Hepatocyte (in vitro differentiated cells): Measurements from ENCODE around the gene CD7. TPM values are rescaled to one million over a fixed set of nuclear protein-coding genes. Genes with fewer than 3 reads are reported as not detected.

ENCODE experiments used
- DNase-seq: peaks from one replicate; pipeline ENCODE4 v3.0.0-alpha.2; 2016; ENCODE audit warnings: low spot score
- H2AFZ ChIP-seq: fragments of 200-600 bp; sonication (generic); 2 replicates; pipeline ENCODE4 v1.6.0; 2016; ENCODE audit warnings: antibody characterized with exemption, mild to moderate bottlenecking
- H3K27ac ChIP-seq: fragments of 200-600 bp; sonication (generic); 2 replicates; pipeline ENCODE4 v1.5.1; 2016; ENCODE audit warnings: mild to moderate bottlenecking
- H3K27me3 ChIP-seq: fragments of 200-600 bp; sonication (generic); 2 replicates; pipeline ENCODE4 v1.6.1; 2016
- H3K36me3 ChIP-seq: fragments of 200-600 bp; sonication (generic); replicated peaks from 2 replicates; pipeline ENCODE4 v1.5.1; 2016; ENCODE audit warnings: low read depth; ENCODE audit not compliant: insufficient read depth
- H3K4me1 ChIP-seq: fragments of 200-600 bp; sonication (generic); 2 replicates; pipeline ENCODE4 v1.5.1; 2016; ENCODE audit warnings: mild to moderate bottlenecking, moderate library complexity; ENCODE audit not compliant: insufficient read depth
- H3K4me2 ChIP-seq: fragments of 200-600 bp; sonication (generic); 2 replicates; pipeline ENCODE4 v1.6.0; 2016
- H3K4me3 ChIP-seq: fragments of 200-600 bp; sonication (generic); 2 replicates; pipeline ENCODE4 v1.5.1; 2016; ENCODE audit warnings: mild to moderate bottlenecking
- H3K79me2 ChIP-seq: fragments of 200-600 bp; sonication (generic); 2 replicates; pipeline ENCODE4 v1.6.0; 2017; ENCODE audit warnings: mild to moderate bottlenecking
- H3K9me2 ChIP-seq: fragments of 200-600 bp; sonication (generic); replicated peaks from 2 replicates; pipeline ENCODE4 v1.6.0; 2017; ENCODE audit warnings: mild to moderate bottlenecking; ENCODE audit not compliant: insufficient read depth
- H3K9me3 ChIP-seq: fragments of 200-600 bp; sonication (generic); 2 replicates; pipeline ENCODE4 v1.5.1; 2016; ENCODE audit warnings: low read depth, mild to moderate bottlenecking
- H4K20me1 ChIP-seq: fragments of 200-600 bp; sonication (generic); 2 replicates; pipeline ENCODE4 v1.6.0; 2016; ENCODE audit warnings: mild to moderate bottlenecking; ENCODE audit not compliant: insufficient read depth, poor library complexity, severe bottlenecking
- CTCF ChIP-seq: fragments of 200-600 bp; sonication (generic); IDR thresholded peaks from 2 replicates; pipeline ENCODE4 v1.5.1; 2016; ENCODE audit warnings: antibody characterized with exemption, mild to moderate bottlenecking; ENCODE audit not compliant: poor library complexity
- EZH2 ChIP-seq: fragments of 200-600 bp; sonication (generic); IDR thresholded peaks from 2 replicates; pipeline ENCODE4 v1.6.1; 2016; ENCODE audit warnings: antibody characterized with exemption, mild to moderate bottlenecking, borderline replicate concordance
- EZH2phosphoT487 ChIP-seq: fragments of 200-600 bp; sonication (generic); IDR thresholded peaks from one replicate; pipeline ENCODE4 v1.6.1; 2018; ENCODE audit warnings: antibody characterized with exemption, mild to moderate bottlenecking, low read depth, moderate library complexity; ENCODE audit not compliant: unreplicated experiment, severe bottlenecking
- WGBS: methylation state at CpG from one replicate; pipeline ENCODE4 v1.1.6; 2016; ENCODE audit warnings: low lambda C conversion rate; ENCODE audit errors: missing lambda C conversion rate; 5-methylcytosine and 5-hydroxymethylcytosine counted together
- polyA plus RNA-seq: library from polyadenylated mRNA; unstranded; fragments of >200 nt; fragmentation: Nextera tagmentation; extraction: Ambion mirVana; gene quantifications from 2 replicates; pipeline ENCODE4 v1.2.1, GENCODE V29; 2016
- total RNA-seq: library from RNA; depleted of rRNA; stranded (reverse); fragments of >200 nt; gene quantifications from 2 replicates; pipeline ENCODE4 v1.2.3, GENCODE V29; 2014

The CD7 gene
- total and polyA plus RNA-seq, 2 experiments from 2014 or later, result 1.8 to 7.0 TPM

DNA sequence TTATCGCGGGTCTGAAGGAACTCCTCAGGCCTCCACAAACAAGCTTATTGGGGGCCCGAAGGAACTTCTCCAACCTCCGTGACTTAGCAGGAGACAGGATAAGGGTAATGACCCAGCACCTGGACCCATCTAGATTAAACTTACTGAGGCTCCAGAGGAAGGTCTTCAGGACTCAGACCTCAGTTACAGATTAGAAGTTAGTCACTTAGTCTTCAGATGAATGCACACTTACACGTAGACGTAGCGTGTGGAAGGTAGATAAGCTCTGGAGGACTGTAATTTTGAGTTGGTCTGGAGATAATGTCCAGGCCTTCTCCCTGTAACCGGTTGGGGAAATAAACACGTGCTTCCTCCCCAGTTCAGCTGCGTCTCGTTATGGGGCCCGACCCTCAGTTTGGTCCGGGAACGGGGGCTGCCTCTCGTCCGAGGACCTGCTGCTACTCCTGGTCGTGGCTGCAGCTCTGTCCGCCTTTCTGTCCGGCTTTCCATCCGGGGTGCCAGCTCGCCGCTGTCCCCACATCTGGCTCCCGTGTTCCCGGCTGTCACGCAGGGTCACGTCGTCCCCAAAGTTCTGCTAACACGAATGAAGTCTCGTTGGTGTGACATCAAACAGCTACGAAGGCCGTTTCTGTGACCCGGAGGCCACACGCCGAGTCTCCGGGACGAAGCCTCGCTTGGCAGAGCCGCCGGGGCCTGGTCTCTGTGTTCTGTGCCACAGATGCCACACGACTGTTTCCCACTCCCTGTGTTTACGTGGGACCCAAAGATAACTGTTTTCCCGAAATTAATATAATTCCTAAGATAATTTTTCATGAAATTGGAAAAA, 28.0 kb upstream of the CD7 start:
- TF ChIP-seq EZH2 (no peak), CTCF (no peak), EZH2phosphoT487 (no peak)
- no peak for DNase-seq
- Histone ChIP-seq H4K20me1 (no peaks in the 10 kb centered on the region), H3K9me2 (no peaks in the 10 kb centered on the region), H3K4me3 (no peak overlapping the region), H3K4me1 (peaks cover 34% of the 10 kb centered on the region), H2AFZ (no peak overlapping the region), H3K9me3 (no peaks in the 10 kb centered on the region), H3K27me3 (no peaks in the 10 kb centered on the region), H3K79me2 (no peaks in the 10 kb centered on the region), H3K4me2 (no peak overlapping the region), H3K27ac (peak overlapping the region; percentile 58), H3K36me3 (no peaks in the 10 kb centered on the region)
- WGBS, result 83% methylated on average over 42 of the region's 42 CpGs

DNA sequence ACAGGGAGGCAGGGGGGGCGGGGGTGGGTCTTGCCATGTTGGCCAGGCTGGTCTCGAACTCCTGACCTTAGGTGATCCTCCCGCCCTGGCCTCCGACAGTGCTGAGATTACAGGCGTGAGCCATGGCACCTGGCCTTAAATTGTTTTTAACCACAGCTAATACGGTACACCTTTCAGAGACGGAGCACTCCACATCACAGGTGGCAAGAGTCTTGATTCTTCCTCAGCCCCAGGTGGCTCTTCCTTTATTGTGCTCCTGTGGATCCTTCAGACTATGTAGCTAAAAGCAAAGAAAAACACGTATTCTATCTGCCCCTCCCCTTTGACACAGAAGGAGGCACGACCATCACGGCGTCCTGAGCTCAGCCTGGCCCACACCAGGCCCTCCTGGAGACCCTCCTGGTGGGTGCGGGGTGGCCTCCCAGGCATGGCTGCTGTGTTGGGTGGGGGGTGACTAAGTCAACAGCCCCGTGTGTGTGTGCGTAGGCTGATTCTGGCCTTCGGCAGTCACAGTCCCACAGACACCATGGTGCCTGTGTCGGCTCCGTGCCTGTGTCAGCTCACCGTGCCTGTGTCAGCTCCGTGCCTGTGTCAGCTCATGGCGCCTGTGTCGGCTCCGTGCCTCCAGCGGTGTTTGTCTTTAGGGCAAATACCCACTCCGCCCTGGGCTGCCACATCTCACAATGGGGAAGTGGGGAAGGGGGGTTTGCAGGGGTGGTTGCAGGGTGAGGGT, 26.9 kb upstream of the CD7 start:
- 69% methylated on average over 24 of the region's 24 CpGs for WGBS

DNA sequence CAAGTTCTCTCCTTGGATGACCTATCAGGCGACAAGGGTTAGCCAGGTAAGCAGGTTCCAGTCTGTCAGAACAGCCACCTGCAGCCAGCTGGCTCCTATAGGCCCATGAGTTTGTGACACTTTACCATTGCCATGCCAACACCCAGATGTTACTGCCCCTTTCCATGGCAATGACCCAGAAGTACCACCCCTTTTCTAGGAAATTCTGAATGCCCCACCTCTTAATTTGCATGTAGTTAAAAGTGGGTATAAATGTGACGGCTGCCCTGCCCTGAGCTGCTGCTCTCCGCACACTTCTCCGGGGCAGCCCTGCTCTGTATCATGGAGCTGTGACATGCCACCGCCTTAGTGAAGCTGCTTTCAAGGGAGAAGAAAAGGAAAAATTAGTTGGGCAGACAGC, 26.2 kb upstream of the CD7 start:
- no peak for DNase-seq
- Histone ChIP-seq H3K36me3 (no peaks in the 10 kb centered on the region), H4K20me1 (no peaks in the 10 kb centered on the region), H3K9me3 (no peaks in the 10 kb centered on the region), H3K9me2 (no peaks in the 10 kb centered on the region), H3K79me2 (no peaks in the 10 kb centered on the region), H3K27me3 (no peaks in the 10 kb centered on the region), H3K4me3 (no peak overlapping the region), H3K4me1 (peaks cover 33% of the 10 kb centered on the region), H3K4me2 (no peak overlapping the region), H2AFZ (no peak overlapping the region), H3K27ac (no peak overlapping the region)
- TF ChIP-seq EZH2 (no peak), CTCF (no peak), EZH2phosphoT487 (no peak)
- 94% methylated on average over 5 of the region's 5 CpGs for WGBS

More for the DNA sequence above, 26.9 kb upstream of the CD7 start:
- H2AFZ ChIP-seq, result no peak overlapping the region
- no peaks in the 10 kb centered on the region for H3K27me3 ChIP-seq
- H3K27ac ChIP-seq, result peak overlapping the region; percentile 58
- no peak for TF ChIP-seq EZH2phosphoT487
- TF ChIP-seq EZH2, result no peak
- no peak for TF ChIP-seq CTCF
- no peaks in the 10 kb centered on the region for H4K20me1 ChIP-seq
- H3K4me3 ChIP-seq, result no peak overlapping the region
- DNase-seq, result no peak
- H3K36me3 ChIP-seq, result no peaks in the 10 kb centered on the region
- peaks cover 31% of the 10 kb centered on the region for H3K4me1 ChIP-seq
- H3K79me2 ChIP-seq, result no peaks in the 10 kb centered on the region
- no peak overlapping the region for H3K4me2 ChIP-seq
- H3K9me2 ChIP-seq, result no peaks in the 10 kb centered on the region
- H3K9me3 ChIP-seq, result no peaks in the 10 kb centered on the region
